Muscle of leg (tissue), 16 donors: ENCODE measurements around the gene CCL28. TPM values are rescaled to one million over a fixed set of nuclear protein-coding genes. Genes with fewer than 3 reads are reported as not detected.
"Not testable (repeated sequence)": the region's sequence is repeated elsewhere in the genome, so short reads cannot be mapped to it uniquely, and the experiment has no call there.

Experiments
- DNase-seq: peaks from one replicate; pipeline ENCODE4 v3.0.0; 2013
- H3K27ac ChIP-seq: one replicate; pipeline ENCODE4 v1.5.1; 2013; ENCODE audit warnings: mild to moderate bottlenecking, low read length, control low read depth
- H3K27me3 ChIP-seq: one replicate; pipeline ENCODE4 v1.6.1; 2013; ENCODE audit warnings: low read length; ENCODE audit not compliant: control insufficient read depth, insufficient read depth
- H3K36me3 ChIP-seq: one replicate; pipeline ENCODE4 v1.6.1; 2013; ENCODE audit warnings: low read length; ENCODE audit not compliant: control insufficient read depth, insufficient read depth
- H3K4me1 ChIP-seq: one replicate; pipeline ENCODE4 v1.6.1; 2013; ENCODE audit warnings: low read length; ENCODE audit not compliant: control insufficient read depth, insufficient read depth
- H3K4me3 ChIP-seq: one replicate; pipeline ENCODE4 v1.5.1; 2013; ENCODE audit warnings: low read length, control low read depth
- H3K9me3 ChIP-seq: replicated peaks from 2 replicates; pipeline ENCODE4 v1.6.1; 2013; ENCODE audit warnings: low read depth, low read length; ENCODE audit not compliant: control insufficient read depth
- WGBS: methylation state at CpG from one replicate; pipeline ENCODE4 v1.1.5; 2013; ENCODE audit warnings: missing lambda C conversion rate; ENCODE audit not compliant: insufficient coverage; 5-methylcytosine and 5-hydroxymethylcytosine counted together
- long read RNA-seq, 11 donors: transcript quantifications; one replicate each; lab custom pipeline, GENCODE V29; 2026
- polyA plus RNA-seq, 8 donors: library from polyadenylated mRNA; unstranded; fragments of 120-200 nt; gene quantifications; one replicate each; pipeline versions ENCODE4 v1.2.1 to v1.2.3, GENCODE V29; 2013; ENCODE audit warnings: inconsistent platforms in 1 of 8, low replicate concordance in 1 of 8; ENCODE audit not compliant: insufficient read length in 8 of 8, insufficient read depth in 1 of 8
- total RNA-seq: library from RNA; stranded (reverse); fragments of 120-200 nt; gene quantifications from one replicate; pipeline ENCODE4 v1.2.4, GENCODE V29; 2013

The CCL28 gene, protein sequence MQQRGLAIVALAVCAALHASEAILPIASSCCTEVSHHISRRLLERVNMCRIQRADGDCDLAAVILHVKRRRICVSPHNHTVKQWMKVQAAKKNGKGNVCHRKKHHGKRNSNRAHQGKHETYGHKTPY
- total RNA-seq = 0.22 TPM
- polyA plus RNA-seq = under 1 TPM; 0.18 to 0.79 (median 0.37) TPM
- long read RNA-seq, donor 1 = 0 reads
- long read RNA-seq, donor 2 = 0 reads
- long read RNA-seq, donor 3 = 0 reads
- long read RNA-seq, donor 4 = 0 reads
- long read RNA-seq, donor 5 = 0 reads
- long read RNA-seq, donor 6 = 0 reads
- long read RNA-seq, donor 7 = 0 reads
- long read RNA-seq, donor 8 = 0 reads
- long read RNA-seq, donor 9 = 0 reads
- long read RNA-seq, donor 10 = 0 reads
- long read RNA-seq, donor 11 = 0 reads

DNA sequence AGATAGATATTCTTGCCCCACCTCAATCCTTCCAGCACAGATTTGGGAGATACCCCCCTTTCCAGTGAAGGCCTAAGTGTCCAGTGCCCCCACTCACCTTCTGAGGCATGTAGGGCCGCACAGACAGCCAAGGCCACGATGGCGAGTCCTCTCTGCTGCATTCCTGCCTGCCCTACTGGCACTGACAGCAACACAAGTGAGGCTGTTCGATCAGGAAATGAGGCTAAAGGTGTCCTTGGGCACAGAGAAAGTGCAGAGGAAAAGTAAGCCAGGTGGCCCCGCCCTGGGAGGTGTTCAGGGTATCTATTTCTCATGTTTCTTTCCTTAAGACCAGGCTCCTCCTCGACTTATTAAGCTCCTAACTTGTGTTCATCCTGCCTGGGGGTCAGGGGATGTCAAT is at the start of gene CCL28:
CCL28 (minus strand) TSS at position 236 of the 400 bp plus-strand sequence; CDS start at position 161, 75 bp downstream.
- Histone ChIP-seq H3K36me3 (no peaks in the 10 kb centered on the region), H3K9me3 (no peaks in the 10 kb centered on the region), H3K4me3 (no peak within 1 kb of the TSS), H3K27ac (no peak within 1 kb of the TSS), H3K4me1 (no peaks in the 10 kb centered on the region), H3K27me3 (no peaks in the 10 kb centered on the region)
- no peak for DNase-seq
- WGBS = no CpG with 5 or more reads among the region's 6 CpGs

DNA sequence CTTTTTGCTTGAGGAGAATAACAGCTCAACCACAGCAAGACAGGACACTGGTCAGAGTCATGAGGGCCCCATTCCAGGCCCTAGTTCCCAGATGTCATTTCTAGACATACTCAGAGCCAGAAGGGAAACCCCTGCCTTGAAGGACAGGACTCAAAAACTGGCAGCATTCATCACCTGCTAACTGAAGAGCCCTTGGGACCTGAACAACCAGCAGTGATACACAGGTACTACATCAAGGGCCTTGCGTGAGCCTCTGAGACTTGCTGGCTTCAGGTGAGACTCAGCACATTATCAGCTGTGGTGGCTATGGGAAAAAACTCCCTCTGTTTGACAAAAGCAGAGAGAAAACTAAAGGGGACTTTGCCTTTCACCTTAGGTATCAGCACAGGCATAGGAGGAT is 48.9 kb upstream of the CCL28 start:
- no peak overlapping the region for H3K4me3 ChIP-seq
- no peak overlapping the region for H3K27ac ChIP-seq
- H3K36me3 ChIP-seq = peaks cover 3% of the 10 kb centered on the region
- H3K27me3 ChIP-seq = no peaks in the 10 kb centered on the region
- peaks cover 13% of the 10 kb centered on the region for H3K9me3 ChIP-seq
- no peak for DNase-seq
- H3K4me1 ChIP-seq = no peaks in the 10 kb centered on the region
- WGBS = no CpG with 5 or more reads among the region's 1 CpG

DNA sequence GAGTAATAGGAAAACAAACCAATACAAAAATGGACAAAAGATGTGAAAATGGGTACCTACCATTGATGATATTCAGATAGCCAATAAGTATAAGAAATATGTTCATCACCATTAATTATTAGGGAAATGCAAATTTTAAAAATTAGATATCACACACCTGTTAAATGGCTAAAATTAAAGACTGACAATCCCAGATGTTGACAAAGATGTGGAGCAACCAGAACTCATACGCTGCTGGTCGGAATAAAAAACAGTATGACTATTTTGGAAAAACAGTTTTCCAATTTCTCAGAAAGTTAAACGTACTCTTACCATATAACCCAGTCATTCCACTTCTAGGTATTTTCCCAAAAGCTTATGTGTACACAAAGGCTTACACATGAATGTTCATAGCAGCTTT is 44.4 kb upstream of the CCL28 start:
- Histone ChIP-seq H3K4me3 (no peak overlapping the region), H3K27ac (no peak overlapping the region), H3K36me3 (no peaks in the 10 kb centered on the region), H3K9me3 (peaks cover 11% of the 10 kb centered on the region), H3K27me3 (no peaks in the 10 kb centered on the region), H3K4me1 (no peaks in the 10 kb centered on the region)
- no CpG with 5 or more reads among the region's 3 CpGs for whole genome bisulfite sequencing
- no peak for DNase-seq

DNA sequence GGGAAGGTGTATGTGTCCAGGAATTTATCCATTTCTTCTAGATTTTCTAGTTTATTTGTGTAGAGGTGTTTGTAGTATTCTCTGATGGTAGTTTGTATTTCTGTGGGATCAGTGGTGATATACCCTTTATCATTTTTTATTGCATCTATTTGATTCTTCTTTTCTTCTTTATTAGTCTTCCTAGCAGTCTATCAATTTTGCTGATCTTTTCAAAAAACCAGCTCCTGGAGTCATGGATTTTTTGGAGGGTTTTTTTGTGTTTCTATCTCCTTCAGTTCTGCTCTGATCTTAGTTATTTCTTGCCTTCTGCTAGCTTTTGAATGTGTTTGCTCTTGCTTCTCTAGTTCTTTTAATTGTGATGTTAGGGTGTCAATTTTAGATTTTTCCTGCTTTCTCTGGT is 29.4 kb upstream of the CCL28 start:
- H3K9me3 ChIP-seq = peaks cover 10% of the 10 kb centered on the region
- not testable (repeated sequence) for H3K27ac ChIP-seq, H3K4me1 ChIP-seq, H3K4me3 ChIP-seq, H3K36me3 ChIP-seq, H3K27me3 ChIP-seq, DNase-seq

- DNase-seq = no peak
- WGBS = no CpG with 5 or more reads among the region's 3 CpGs
- Histone ChIP-seq H3K4me1 (no peaks in the 10 kb centered on the region), H3K27me3 (no peaks in the 10 kb centered on the region), H3K36me3 (no peaks in the 10 kb centered on the region), H3K27ac (no peak overlapping the region), H3K9me3 (peaks cover 3% of the 10 kb centered on the region), H3K4me3 (no peak overlapping the region)
Observed at GRCh38 chr5:43437062-43437660, 25.0 kb upstream of the CCL28 start.

DNA sequence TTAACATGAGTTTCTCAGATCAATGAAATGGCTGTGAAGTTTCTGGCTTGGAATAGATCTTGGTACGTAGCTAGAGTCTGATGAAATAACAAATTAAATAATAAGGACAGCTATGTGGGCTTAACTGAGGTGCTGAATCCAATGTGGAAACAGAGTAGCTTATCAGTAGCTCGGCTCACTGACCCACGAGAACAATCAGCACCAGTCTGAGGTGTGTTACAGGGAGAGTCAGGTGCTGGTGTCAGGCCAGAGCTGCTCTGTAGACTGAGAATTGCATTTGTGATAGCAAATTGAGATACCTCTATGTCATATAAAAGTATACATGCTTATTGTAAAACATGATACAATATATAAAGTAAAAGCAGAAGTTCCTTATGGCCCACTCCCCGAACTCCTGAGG is 21.2 kb upstream of the CCL28 start:
- DNase-seq = no peak
- peaks cover 3% of the 10 kb centered on the region for H3K9me3 ChIP-seq
- no peaks in the 10 kb centered on the region for H3K36me3 ChIP-seq
- no peaks in the 10 kb centered on the region for H3K4me1 ChIP-seq
- H3K27ac ChIP-seq = no peak overlapping the region
- H3K4me3 ChIP-seq = no peak overlapping the region
- WGBS = 63% methylated on average over 1 of the region's 4 CpGs
- H3K27me3 ChIP-seq = no peaks in the 10 kb centered on the region

- Histone ChIP-seq H3K36me3 (no peaks in the 10 kb centered on the region), H3K4me3 (no peak overlapping the region), H3K9me3 (no peaks in the 10 kb centered on the region), H3K27ac (no peak overlapping the region), H3K27me3 (no peaks in the 10 kb centered on the region), H3K4me1 (no peaks in the 10 kb centered on the region)
- peak; percentile 9 for DNase-seq
- WGBS = 83% methylated on average over 1 of the region's 3 CpGs
Observed at GRCh38 chr5:43432486-43433375, 20.5 kb upstream of the CCL28 start.

- DNase-seq = no peak
- Histone ChIP-seq H3K9me3 (no peaks in the 10 kb centered on the region), H3K4me3 (no peak overlapping the region), H3K27ac (no peak overlapping the region), H3K4me1 (no peaks in the 10 kb centered on the region), H3K27me3 (no peaks in the 10 kb centered on the region), H3K36me3 (no peaks in the 10 kb centered on the region)
- 81% methylated on average over 2 of the region's 2 CpGs for WGBS
Observed at GRCh38 chr5:43429706-43430105, 17.5 kb upstream of the CCL28 start.

GRCh38 chr5:43429016-43429415 is 16.8 kb upstream of the CCL28 start:
- 78% methylated on average over 3 of the region's 7 CpGs for WGBS
- DNase-seq = no peak
- H3K27ac ChIP-seq = no peak overlapping the region
- H3K27me3 ChIP-seq = no peaks in the 10 kb centered on the region
- H3K4me1 ChIP-seq = no peaks in the 10 kb centered on the region
- no peaks in the 10 kb centered on the region for H3K9me3 ChIP-seq
- no peak overlapping the region for H3K4me3 ChIP-seq
- H3K36me3 ChIP-seq = no peaks in the 10 kb centered on the region

DNA sequence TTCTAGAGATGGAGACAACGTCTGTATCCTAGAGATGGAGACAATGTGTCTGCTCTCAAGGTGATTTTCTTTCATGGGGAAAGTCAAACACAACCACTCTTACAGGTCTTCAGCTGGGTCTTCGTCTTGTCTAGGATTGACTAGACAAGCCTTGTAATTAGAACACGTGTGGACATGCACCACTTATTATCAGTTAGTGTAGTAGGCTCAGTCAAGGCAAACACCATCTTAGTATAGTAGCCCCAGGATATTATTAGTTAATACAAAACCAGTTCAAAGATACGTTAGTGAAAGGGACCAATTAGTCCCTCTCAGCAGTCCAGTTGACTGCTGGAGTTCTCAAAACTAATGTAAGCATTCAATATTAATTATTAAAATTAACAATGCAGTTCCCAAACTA is 15.1 kb upstream of the CCL28 start:
- H3K27ac ChIP-seq = no peak overlapping the region
- no peak for DNase-seq
- H3K27me3 ChIP-seq = no peaks in the 10 kb centered on the region
- H3K4me3 ChIP-seq = no peak overlapping the region
- H3K9me3 ChIP-seq = no peaks in the 10 kb centered on the region
- H3K36me3 ChIP-seq = no peaks in the 10 kb centered on the region
- H3K4me1 ChIP-seq = no peaks in the 10 kb centered on the region
- no CpG with 5 or more reads among the region's 4 CpGs for WGBS
